Peyer's patch (tissue), 4 donors: ENCODE measurements around the gene BRAT1. TPM values are rescaled to one million over a fixed set of nuclear protein-coding genes. Genes with fewer than 3 reads are reported as not detected.
A peak's percentile ranks its signal among the peaks of the same experiment; 100 is the strongest.

Source experiments
- DNase-seq, 3 donors: peaks; one replicate each; pipeline ENCODE4 v3.0.0-alpha.2; 2017 to 2019
- H3K27ac ChIP-seq, 4 donors: fragments of 200-600 bp; sonication (generic); one replicate each; pipeline ENCODE4 v1.5.1; 2016 to 2019
- H3K27me3 ChIP-seq, 2 donors: fragments of 200-600 bp; sonication (generic); one replicate each; pipeline ENCODE4 v1.5.1; 2019
- H3K36me3 ChIP-seq, 3 donors: fragments of 200-600 bp; sonication (generic); one replicate each; pipeline ENCODE4 v1.5.1; 2016 to 2019
- H3K4me1 ChIP-seq, 4 donors: fragments of 200-600 bp; sonication (generic); one replicate each; pipeline ENCODE4 v1.5.1; 2016 to 2019
- H3K4me3 ChIP-seq, 4 donors: fragments of 200-600 bp; sonication (generic); 1 replicate in 3 of 4; 2 replicates in 1 of 4; pipeline ENCODE4 v1.5.1; 2016 to 2019; ENCODE audit warnings: mild to moderate bottlenecking in 1 of 4
- H3K9me3 ChIP-seq, 4 donors: fragments of 200-600 bp; sonication (generic); one replicate each; pipeline ENCODE4 v1.5.1; 2016 to 2019; ENCODE audit warnings: mild to moderate bottlenecking in 1 of 4
- POLR2A ChIP-seq, 2 donors: fragments of 450-650 bp; IDR thresholded peaks; one replicate each; pipeline ENCODE4 v1.5.1; 2017; ENCODE audit warnings: antibody characterized with exemption in 2 of 2, mild to moderate bottlenecking in 2 of 2, moderate library complexity in 2 of 2
- total RNA-seq, 4 donors: library from RNA; depleted of rRNA; stranded (reverse); fragments of >200 nt; gene quantifications; one replicate each; pipeline ENCODE4 v1.1.0, GENCODE V29; 2016
- TF ChIP-seq, protein P1 (sequence below), 6 experiments: fragments of 450-650 bp in 4 of 6; fragments of 200-600 bp in 2 of 6; sonication (generic) in 1 of 6; IDR thresholded peaks; one replicate each; pipeline ENCODE4 v1.5.1; 2017 to 2019; ENCODE audit warnings: antibody characterized with exemption in 6 of 6, mild to moderate bottlenecking in 3 of 6, moderate library complexity in 1 of 6

The BRAT1 gene
- total RNA-seq, 4 donors from 2014 or later: 43.3 to 73.3 (median 54.1) TPM

DNA sequence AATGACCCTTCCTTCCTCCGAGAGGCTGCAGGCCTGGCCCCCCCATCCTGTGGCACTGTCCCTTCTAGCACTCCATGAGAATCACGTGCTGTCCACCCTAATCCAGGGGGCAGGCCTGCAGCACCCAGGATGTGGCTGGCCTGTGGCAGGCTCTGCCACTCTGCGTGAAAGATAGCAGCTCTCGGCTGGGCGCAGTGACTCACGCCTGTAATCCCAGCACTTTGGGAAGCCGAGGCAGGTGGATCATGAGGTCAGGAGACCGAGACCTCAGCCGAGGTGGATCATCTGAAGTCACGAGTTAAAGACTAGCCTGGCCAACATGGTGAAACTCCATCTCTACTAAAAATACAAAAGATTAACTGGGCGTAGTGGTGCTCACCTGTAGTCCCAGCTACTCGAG, 54.6 kb downstream of the BRAT1 start:
- H3K4me1 ChIP-seq: no peaks in the 10 kb centered on the region
- no peak overlapping the region for H3K4me3 ChIP-seq
- no peak for DNase-seq
- no peaks in the 10 kb centered on the region for H3K36me3 ChIP-seq
- H3K9me3 ChIP-seq: no peaks in the 10 kb centered on the region
- no peak overlapping the region for H3K27ac ChIP-seq
- no peaks in the 10 kb centered on the region for H3K27me3 ChIP-seq
- no peak for TF ChIP-seq POLR2A (IDR thresholded peaks at IDR 0.05)
- TF ChIP-seq, protein P1, sequence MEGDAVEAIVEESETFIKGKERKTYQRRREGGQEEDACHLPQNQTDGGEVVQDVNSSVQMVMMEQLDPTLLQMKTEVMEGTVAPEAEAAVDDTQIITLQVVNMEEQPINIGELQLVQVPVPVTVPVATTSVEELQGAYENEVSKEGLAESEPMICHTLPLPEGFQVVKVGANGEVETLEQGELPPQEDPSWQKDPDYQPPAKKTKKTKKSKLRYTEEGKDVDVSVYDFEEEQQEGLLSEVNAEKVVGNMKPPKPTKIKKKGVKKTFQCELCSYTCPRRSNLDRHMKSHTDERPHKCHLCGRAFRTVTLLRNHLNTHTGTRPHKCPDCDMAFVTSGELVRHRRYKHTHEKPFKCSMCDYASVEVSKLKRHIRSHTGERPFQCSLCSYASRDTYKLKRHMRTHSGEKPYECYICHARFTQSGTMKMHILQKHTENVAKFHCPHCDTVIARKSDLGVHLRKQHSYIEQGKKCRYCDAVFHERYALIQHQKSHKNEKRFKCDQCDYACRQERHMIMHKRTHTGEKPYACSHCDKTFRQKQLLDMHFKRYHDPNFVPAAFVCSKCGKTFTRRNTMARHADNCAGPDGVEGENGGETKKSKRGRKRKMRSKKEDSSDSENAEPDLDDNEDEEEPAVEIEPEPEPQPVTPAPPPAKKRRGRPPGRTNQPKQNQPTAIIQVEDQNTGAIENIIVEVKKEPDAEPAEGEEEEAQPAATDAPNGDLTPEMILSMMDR (IDR thresholded peaks at IDR 0.05): no peak

DNA sequence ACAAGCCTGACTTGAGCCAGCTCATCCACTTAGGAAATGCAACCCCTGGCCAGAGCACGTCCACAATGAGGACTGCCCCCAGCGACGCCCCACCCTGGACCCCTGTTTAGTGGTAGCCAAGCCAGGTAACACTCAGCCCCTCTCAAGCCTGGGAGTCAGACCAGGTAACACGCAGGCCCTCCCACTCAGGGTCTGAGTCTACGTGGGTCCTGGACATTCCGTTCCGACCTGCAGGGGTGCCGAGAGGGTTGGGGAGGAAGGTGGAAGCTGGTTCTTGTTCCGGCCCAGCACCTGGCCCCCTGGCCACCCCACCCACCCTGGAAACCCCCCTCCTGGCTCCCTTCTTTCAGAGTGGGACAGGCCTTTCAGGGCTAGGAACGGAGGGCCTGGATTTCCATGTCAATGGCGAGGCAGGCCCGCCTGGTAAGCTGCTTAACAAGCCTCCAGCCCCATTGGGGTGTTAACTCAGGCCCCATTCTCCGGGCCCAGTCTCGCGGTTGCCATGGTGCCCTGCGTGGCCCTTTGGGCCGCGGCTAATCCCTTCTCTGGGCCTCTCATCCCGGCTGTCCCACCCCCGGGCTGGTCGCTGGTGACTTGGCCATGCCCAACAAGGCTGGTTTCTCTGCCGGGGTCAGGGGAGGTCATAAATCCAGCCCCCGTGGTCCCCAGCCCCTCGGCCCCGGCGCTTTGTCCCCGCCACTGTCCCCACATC, 55.4 kb downstream of the BRAT1 start:
- no peaks in the 10 kb centered on the region for H3K36me3 ChIP-seq
- no peaks in the 10 kb centered on the region for H3K9me3 ChIP-seq
- no peak overlapping the region for H3K4me3 ChIP-seq
- H3K27ac ChIP-seq: no peak overlapping the region
- H3K4me1 ChIP-seq: no peaks in the 10 kb centered on the region
- H3K27me3 ChIP-seq: no peaks in the 10 kb centered on the region
- no peak for DNase-seq
- no peak for TF ChIP-seq POLR2A (IDR thresholded peaks at IDR 0.05)
- TF ChIP-seq, protein P1 (IDR thresholded peaks at IDR 0.05): no peak

DNA sequence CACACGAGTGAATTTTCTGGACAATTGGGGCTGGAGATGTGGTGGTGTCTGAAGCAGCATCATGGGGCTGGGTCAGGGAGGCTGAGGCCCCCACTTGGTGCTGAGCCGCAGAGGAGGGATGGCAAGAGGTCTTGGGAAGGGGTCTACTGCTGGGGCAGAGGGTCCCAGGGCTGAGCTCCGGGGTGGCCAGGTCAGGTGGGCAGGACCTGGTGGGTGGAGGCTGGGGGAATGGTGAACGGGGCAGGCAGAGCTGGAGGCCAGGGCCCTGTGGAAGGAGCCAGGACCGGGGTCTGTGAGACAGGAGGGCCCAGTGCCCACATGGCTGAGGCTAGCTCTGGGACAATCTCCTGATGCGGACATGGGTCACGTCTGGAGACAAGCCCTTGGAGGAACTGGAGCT, 56.1 kb downstream of the BRAT1 start:
- H3K27ac ChIP-seq: no peak overlapping the region
- H3K27me3 ChIP-seq: no peaks in the 10 kb centered on the region
- no peaks in the 10 kb centered on the region for H3K36me3 ChIP-seq
- TF ChIP-seq, protein P1 (IDR thresholded peaks at IDR 0.05): no peak
- no peak for TF ChIP-seq POLR2A (IDR thresholded peaks at IDR 0.05)
- no peak overlapping the region for H3K4me3 ChIP-seq
- no peaks in the 10 kb centered on the region for H3K9me3 ChIP-seq
- DNase-seq: no peak
- peaks cover 0 to 3% (median 0%) of the 10 kb centered on the region in 4 donors for H3K4me1 ChIP-seq

DNA sequence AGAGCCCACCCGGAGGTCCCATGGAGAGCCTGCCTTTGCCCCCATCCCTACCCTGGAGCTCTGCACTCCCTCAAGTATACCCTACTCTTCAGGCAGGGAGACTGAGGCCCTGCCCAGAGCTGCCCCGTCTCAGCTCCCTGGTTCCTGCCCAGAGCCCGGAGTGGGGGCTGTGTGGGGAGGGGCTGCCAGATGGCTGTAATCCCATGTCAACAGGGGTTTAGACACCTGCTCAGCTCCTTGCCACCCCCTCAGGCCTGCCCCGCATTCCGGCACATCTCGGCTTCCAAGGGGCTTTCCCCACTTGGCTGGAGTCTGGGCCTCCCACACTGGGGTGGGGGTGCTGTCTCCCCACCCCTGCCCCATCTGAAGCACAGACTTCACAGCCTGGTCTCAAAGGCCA, 56.6 kb downstream of the BRAT1 start:
- no peak for DNase-seq
- H3K4me3 ChIP-seq: no peak overlapping the region
- H3K27ac ChIP-seq: no peak overlapping the region
- H3K36me3 ChIP-seq: no peaks in the 10 kb centered on the region
- no peaks in the 10 kb centered on the region for H3K9me3 ChIP-seq
- no peaks in the 10 kb centered on the region for H3K27me3 ChIP-seq
- H3K4me1 ChIP-seq: peaks cover 0 to 7% (median 0%) of the 10 kb centered on the region in 4 donors
- TF ChIP-seq POLR2A (IDR thresholded peaks at IDR 0.05): no peak
- TF ChIP-seq, protein P1 (IDR thresholded peaks at IDR 0.05): no peak

DNA sequence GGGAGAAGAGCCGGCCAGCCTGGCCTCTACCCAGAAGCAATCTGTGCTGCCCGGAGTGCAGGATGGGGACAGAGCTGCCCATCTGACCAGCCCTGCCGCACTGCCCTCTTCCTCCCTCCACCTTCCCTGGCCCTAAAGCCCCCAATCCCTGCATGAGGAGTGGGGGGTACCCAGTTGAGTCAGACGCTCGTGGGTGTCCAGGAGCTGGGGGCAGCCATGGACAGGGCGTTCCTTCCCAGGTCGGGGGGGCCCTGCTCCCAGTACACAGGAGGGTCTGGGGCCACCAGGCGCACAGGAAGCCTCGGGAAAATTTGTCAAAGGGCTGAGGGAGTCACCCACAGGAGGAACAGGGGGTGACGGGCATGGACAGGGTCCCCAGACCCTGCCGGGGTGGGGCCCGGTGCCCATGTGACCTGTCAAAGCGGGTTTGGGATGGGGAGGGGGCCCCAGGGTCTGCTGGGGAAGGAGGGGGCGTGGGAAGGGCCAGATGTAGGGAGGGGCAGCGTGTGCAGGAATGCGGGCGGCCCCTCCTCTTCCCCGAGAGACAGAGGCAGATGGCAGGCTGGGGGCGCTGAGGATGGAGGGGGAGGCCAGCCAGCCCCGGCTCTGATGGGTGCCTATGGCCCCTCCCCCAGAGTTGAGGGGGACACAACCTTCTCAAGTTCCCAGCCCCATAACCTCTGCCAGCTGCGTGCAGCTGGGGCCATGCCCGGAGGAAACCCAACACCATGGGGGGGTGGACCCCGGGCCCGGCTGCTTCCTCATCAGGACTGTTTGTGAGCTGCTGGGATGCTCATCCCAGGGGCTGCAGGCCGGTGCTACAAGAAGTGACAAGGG, 57.6 kb downstream of the BRAT1 start:
- Histone ChIP-seq H3K9me3 (no peaks in the 10 kb centered on the region), H3K36me3 (no peaks in the 10 kb centered on the region), H3K4me1 (peaks cover 0 to 14% (median 0%) of the 10 kb centered on the region in 4 donors), H3K4me3 (no peak overlapping the region), H3K27me3 (no peaks in the 10 kb centered on the region), H3K27ac (no peak overlapping the region)
- TF ChIP-seq POLR2A (IDR thresholded peaks at IDR 0.05): no peak
- TF ChIP-seq, protein P1 (IDR thresholded peaks at IDR 0.05): no peak
- peak in 1 of 3 donors; percentile 44 for DNase-seq
